Mesothelial cell of epicardium (in vitro differentiated cells): ENCODE data around the gene NUP50. TPM values are rescaled to one million over a fixed set of nuclear protein-coding genes. Genes with fewer than 3 reads are reported as not detected.

Source experiments
- DNase-seq, 2 experiments: peaks; one replicate each; pipeline ENCODE4 v3.0.0; 2021; ENCODE audit warnings: low spot score in 2 of 2; ENCODE audit not compliant: unreplicated experiment in 2 of 2
- H3K27ac Mint-ChIP-seq: 2 replicates; pipeline ENCODE4 v1.8.0; 2021; ENCODE audit warnings: mixed read lengths
- H3K27me3 Mint-ChIP-seq: 2 replicates; pipeline ENCODE4 v1.8.0; 2021; ENCODE audit warnings: low read depth, mixed read lengths
- H3K36me3 Mint-ChIP-seq: 2 replicates; pipeline ENCODE4 v1.8.0; 2021; ENCODE audit warnings: mixed read lengths
- H3K4me1 Mint-ChIP-seq: 2 replicates; pipeline ENCODE4 v1.8.0; 2021; ENCODE audit warnings: mixed read lengths
- H3K4me3 Mint-ChIP-seq: 2 replicates; pipeline ENCODE4 v1.8.0; 2021; ENCODE audit warnings: mild to moderate bottlenecking, moderate library complexity, mixed read lengths
- H3K9me3 Mint-ChIP-seq: 2 replicates; pipeline ENCODE4 v1.8.0; 2021; ENCODE audit warnings: mixed read lengths
- CTCF ChIP-seq: fragments of 200-600 bp; sonication (generic); IDR thresholded peaks from one replicate; pipeline ENCODE4 v1.5.0; 2021; ENCODE audit warnings: antibody characterized with exemption; ENCODE audit not compliant: unreplicated experiment
- total RNA-seq: library from RNA; stranded (reverse); gene quantifications from 3 replicates; pipeline ENCODE4 v1.2.1, GENCODE V29; 2021

NUP50 gene
- total RNA-seq, 1 donor from 2014 or later: 45.8 TPM

GRCh38 chr22:45139693-45140092 is 24.0 kb upstream of the NUP50 start:
- no peak for DNase-seq
- Mint-ChIP-seq H3K4me3 (no peak overlapping the region), H3K27ac (no peak overlapping the region), H3K9me3 (peaks cover 14% of the 10 kb centered on the region), H3K36me3 (peaks cover 7% of the 10 kb centered on the region), H3K4me1 (no peaks in the 10 kb centered on the region), H3K27me3 (no peaks in the 10 kb centered on the region)
- no peak for TF ChIP-seq CTCF

DNA sequence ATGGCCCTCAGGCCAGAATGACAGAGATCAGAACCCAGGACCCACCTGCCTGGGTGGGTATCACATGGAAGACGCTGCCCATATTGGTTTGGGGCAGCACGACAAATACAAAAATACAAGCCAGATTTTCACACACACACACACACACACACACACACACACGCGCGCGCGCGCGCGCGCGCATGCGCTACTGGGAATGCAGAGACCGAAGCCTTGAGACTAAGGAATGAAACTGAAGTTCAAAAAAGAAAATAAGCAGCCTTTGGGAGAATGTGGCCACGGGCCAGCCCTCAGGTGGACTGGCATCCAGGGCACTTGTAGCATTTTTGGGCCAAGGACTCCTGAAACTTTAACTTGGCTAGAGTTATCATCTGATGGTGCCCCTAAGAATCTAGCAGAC is 21.3 kb upstream of the NUP50 start:
- Mint-ChIP-seq H3K4me1 (no peaks in the 10 kb centered on the region), H3K27ac (no peak overlapping the region)

DNA sequence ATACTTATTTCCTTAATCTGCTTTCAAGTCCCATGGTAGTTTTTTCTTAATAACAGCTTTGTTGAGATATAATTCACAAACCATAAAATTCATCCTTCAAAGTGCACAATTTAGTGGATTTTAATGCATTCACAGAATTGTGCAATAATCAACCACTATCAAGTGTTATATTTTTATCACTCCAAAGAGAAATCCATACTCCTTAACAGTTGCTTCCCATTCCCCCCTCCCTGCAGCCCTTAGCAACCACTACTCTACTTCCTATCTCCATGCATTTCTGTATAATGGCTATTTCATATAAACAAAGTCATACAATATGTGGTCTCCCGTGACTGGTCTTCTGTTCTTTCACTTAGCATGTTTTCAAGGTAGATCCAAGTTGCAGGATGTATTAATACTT is 18.8 kb upstream of the NUP50 start:
- Mint-ChIP-seq H3K36me3 (peaks cover 3% of the 10 kb centered on the region), H3K4me1 (no peaks in the 10 kb centered on the region)

More for the DNA sequence above, 21.3 kb upstream of the NUP50 start:
- TF ChIP-seq CTCF: no peak
- Mint-ChIP-seq H3K27me3 (no peaks in the 10 kb centered on the region), H3K9me3 (peaks cover 30% of the 10 kb centered on the region), H3K4me3 (no peak overlapping the region), H3K36me3 (peaks cover 3% of the 10 kb centered on the region)
- DNase-seq: no peak

DNA sequence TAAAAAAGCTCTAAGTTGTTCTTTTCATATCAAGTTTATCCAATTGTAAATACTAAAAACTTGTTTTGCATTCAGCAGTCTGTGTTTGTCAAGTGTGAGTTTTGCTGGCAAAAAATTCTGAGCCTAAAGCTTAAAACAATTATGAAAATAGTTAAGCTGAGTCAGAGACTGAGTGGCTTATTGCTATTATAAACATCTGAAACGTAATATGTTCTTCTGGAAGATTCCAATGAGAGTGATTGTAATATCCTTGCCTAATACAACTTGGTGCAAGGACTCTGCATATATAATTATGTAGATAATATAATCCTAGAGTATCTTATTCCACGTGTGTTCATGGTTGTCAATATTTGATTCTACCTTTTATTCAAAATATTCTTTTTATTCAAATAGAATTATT is 14.1 kb upstream of the NUP50 start:
- Mint-ChIP-seq H3K27me3 (no peaks in the 10 kb centered on the region), H3K4me1 (no peaks in the 10 kb centered on the region), H3K36me3 (peaks cover 1% of the 10 kb centered on the region), H3K9me3 (peaks cover 18% of the 10 kb centered on the region), H3K27ac (no peak overlapping the region), H3K4me3 (no peak overlapping the region)
- no peak for TF ChIP-seq CTCF
- DNase-seq: no peak

More for the DNA sequence above, 18.8 kb upstream of the NUP50 start:
- Mint-ChIP-seq H3K9me3 (peaks cover 30% of the 10 kb centered on the region), H3K27ac (no peak overlapping the region), H3K4me3 (no peak overlapping the region), H3K27me3 (no peaks in the 10 kb centered on the region)
- no peak for DNase-seq
- no peak for TF ChIP-seq CTCF

DNA sequence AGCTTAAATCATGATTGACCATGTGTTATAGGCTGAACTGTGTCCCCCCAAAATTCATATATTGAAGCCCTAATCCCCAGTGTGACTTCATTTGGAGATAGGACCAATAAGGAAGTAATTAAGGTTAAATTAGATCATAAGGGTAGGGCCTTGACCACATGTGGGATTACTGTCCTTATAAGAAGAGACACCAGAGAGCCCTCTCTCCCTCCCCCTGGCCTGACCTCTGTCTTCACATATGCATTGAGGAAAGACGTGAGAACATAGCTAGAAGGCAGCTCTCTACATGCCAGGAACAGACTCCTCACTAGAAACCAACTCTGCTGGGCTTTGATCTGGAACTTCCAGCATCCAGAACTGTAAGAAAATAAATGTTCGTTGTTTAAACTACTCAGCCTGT is 13.6 kb upstream of the NUP50 start:
- H3K4me1 Mint-ChIP-seq: no peaks in the 10 kb centered on the region
- no peaks in the 10 kb centered on the region for H3K27me3 Mint-ChIP-seq
- peaks cover 13% of the 10 kb centered on the region for H3K9me3 Mint-ChIP-seq
- H3K36me3 Mint-ChIP-seq: peaks cover 1% of the 10 kb centered on the region
- no peak for DNase-seq
- no peak overlapping the region for H3K27ac Mint-ChIP-seq
- no peak for TF ChIP-seq CTCF
- H3K4me3 Mint-ChIP-seq: no peak overlapping the region

DNA sequence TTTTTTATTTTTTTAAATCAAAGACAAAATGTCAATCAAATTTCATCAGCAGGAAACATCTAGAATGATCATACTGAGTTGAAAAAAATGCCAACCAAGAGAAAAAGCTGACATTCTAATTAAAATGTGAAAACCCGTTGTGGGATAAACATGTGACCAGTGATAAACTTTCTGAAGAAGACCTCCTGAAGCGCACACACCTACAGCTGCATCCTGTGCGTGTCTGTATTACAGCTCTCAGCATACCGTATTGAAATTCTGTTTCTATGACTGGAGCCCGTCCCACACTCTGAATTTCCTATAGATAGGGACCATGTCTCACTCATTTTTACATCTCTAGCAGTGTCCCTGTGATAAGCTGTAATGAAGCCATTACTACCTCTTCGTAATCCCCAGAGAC is 12.2 kb upstream of the NUP50 start:
- H3K27ac Mint-ChIP-seq: no peak overlapping the region
- DNase-seq: no peak
- peaks cover 3% of the 10 kb centered on the region for H3K9me3 Mint-ChIP-seq
- no peaks in the 10 kb centered on the region for H3K27me3 Mint-ChIP-seq
- peaks cover 1% of the 10 kb centered on the region for H3K36me3 Mint-ChIP-seq
- no peaks in the 10 kb centered on the region for H3K4me1 Mint-ChIP-seq
- TF ChIP-seq CTCF: no peak
- no peak overlapping the region for H3K4me3 Mint-ChIP-seq
